HG02642 (cell line): ENCODE data around the gene CACNA1C.
"Not testable (repeated sequence)": the region's sequence is repeated elsewhere in the genome, so short reads cannot be mapped to it uniquely, and the experiment has no call there.

Experiments used
- ATAC-seq: cut with Tn5 transposase; IDR thresholded peaks from one replicate; pipeline ENCODE4 v1.9.1; 2021; ENCODE audit warnings: mild to moderate bottlenecking; ENCODE audit not compliant: unreplicated experiment, poor library complexity

Gene CACNA1C

GRCh38 chr12:2129076-2129475 is 76.3 kb downstream of the CACNA1C start:
- no peak for ATAC-seq

GRCh38 chr12:2135661-2136418 is 83.1 kb downstream of the CACNA1C start:
- not testable (repeated sequence) for ATAC-seq

GRCh38 chr12:2136901-2137300 is 84.1 kb downstream of the CACNA1C start:
- ATAC-seq, result no peak

- ATAC-seq, result no peak
Measured at GRCh38 chr12:2137711-2138110, 84.9 kb downstream of the CACNA1C start.

GRCh38 chr12:2138294-2138693 is 85.5 kb downstream of the CACNA1C start:
- ATAC-seq, result no peak

- no peak for ATAC-seq
Measured at GRCh38 chr12:2138871-2139308, 86.1 kb downstream of the CACNA1C start.

- no peak for ATAC-seq
Measured at GRCh38 chr12:2139651-2140050, 86.9 kb downstream of the CACNA1C start.

- ATAC-seq, result no peak
Measured at GRCh38 chr12:2140858-2141519, 88.2 kb downstream of the CACNA1C start.

GRCh38 chr12:2142068-2142467 is 89.3 kb downstream of the CACNA1C start:
- no peak for ATAC-seq

- ATAC-seq, result no peak
Measured at GRCh38 chr12:2144951-2145350, 92.2 kb downstream of the CACNA1C start.

- ATAC-seq, result no peak
Measured at GRCh38 chr12:2145433-2145998, 92.7 kb downstream of the CACNA1C start.

- no peak for ATAC-seq
Measured at GRCh38 chr12:2147335-2147734, 94.5 kb downstream of the CACNA1C start.

- no peak for ATAC-seq
Measured at GRCh38 chr12:2149091-2149490, 96.3 kb downstream of the CACNA1C start.

GRCh38 chr12:2150833-2151232 is 98.0 kb downstream of the CACNA1C start:
- no peak for ATAC-seq

- ATAC-seq, result no peak
Measured at GRCh38 chr12:2151391-2151790, 98.6 kb downstream of the CACNA1C start.

GRCh38 chr12:2152134-2152533 is 99.3 kb downstream of the CACNA1C start:
- no peak for ATAC-seq

GRCh38 chr12:2154050-2154449 is 101.3 kb downstream of the CACNA1C start:
- ATAC-seq, result no peak

GRCh38 chr12:2154521-2154920 is 101.7 kb downstream of the CACNA1C start:
- no peak for ATAC-seq

GRCh38 chr12:2156333-2156732 is 103.5 kb downstream of the CACNA1C start:
- no peak for ATAC-seq

GRCh38 chr12:2160043-2160442 is 107.3 kb downstream of the CACNA1C start:
- no peak for ATAC-seq

GRCh38 chr12:2161473-2161872 is 108.7 kb downstream of the CACNA1C start:
- no peak for ATAC-seq
